IMR-90 (cell line): Measurements from ENCODE around the gene COL4A2. TPM values are rescaled to one million over a fixed set of nuclear protein-coding genes. Genes with fewer than 3 reads are reported as not detected.
A peak's percentile ranks its signal among the peaks of the same experiment; 100 is the strongest.

Source experiments
- ATAC-seq: fragments of 200-7000 bp; cut with Tn5 transposase; 2 replicates; pipeline ENCODE4 v1.9.1; 2020; ENCODE audit warnings: low read depth, mild to moderate bottlenecking, moderate library complexity
- BruUV-seq: library from RNA; stranded (reverse); fragments of 400-500 nt; replicated peaks from 2 replicates; lab custom pipeline; 2021; lab: Mats Ljungman, UMichigan
- CTCF ChIA-PET: fragments of 300-600 bp; formaldehyde crosslinking; extraction: SDS; loops from one replicate; lab custom pipeline; 2021; ENCODE audit warnings: antibody characterized with exemption; lab: Yijun Ruan, JAX
- POLR2A ChIA-PET: fragments of 300-600 bp; sonication (Branson Sonifier 250); formaldehyde crosslinking; loops from one replicate; lab custom pipeline; 2022; ENCODE audit warnings: antibody characterized with exemption; ENCODE audit not compliant: unreplicated experiment; lab: Charles Lee
- DNase-seq: peaks from one replicate; pipeline ENCODE4 v3.0.0; 2013
- H2AFZ ChIP-seq: replicated peaks from 2 replicates; pipeline ENCODE3; 2013; ENCODE audit warnings: low read length, mild to moderate bottlenecking; ENCODE audit not compliant: poor library complexity
- H2AK5ac ChIP-seq: 2 replicates; pipeline ENCODE4 v1.6.1; 2013; ENCODE audit warnings: low read depth, low read length, inconsistent platforms
- H2AK9ac ChIP-seq: replicated peaks from 2 replicates; pipeline ENCODE3; 2013; ENCODE audit warnings: mild to moderate bottlenecking, low read depth, low read length, moderate library complexity; ENCODE audit not compliant: poor library complexity
- H2BK120ac ChIP-seq: 2 replicates; pipeline ENCODE4 v1.6.1; 2013; ENCODE audit warnings: low read depth, low read length, inconsistent platforms
- H2BK15ac ChIP-seq: 3 replicates; pipeline ENCODE4 v1.6.1; 2013; ENCODE audit warnings: low read depth, low read length, inconsistent platforms
- H2BK20ac ChIP-seq: 2 replicates; pipeline ENCODE4 v1.6.1; 2013; ENCODE audit warnings: low read depth, mild to moderate bottlenecking, inconsistent platforms, low read length, moderate library complexity
- H2BK5ac ChIP-seq: 2 replicates; pipeline ENCODE4 v1.6.1; 2013; ENCODE audit warnings: mild to moderate bottlenecking, low read depth, low read length, inconsistent platforms; ENCODE audit not compliant: poor library complexity, severe bottlenecking
- H3K14ac ChIP-seq: replicated peaks from 2 replicates; pipeline ENCODE4 v1.6.1; 2013; ENCODE audit warnings: low read depth, low read length, inconsistent platforms
- H3K18ac ChIP-seq: 2 replicates; pipeline ENCODE4 v1.6.1; 2013; ENCODE audit warnings: low read depth, low read length, control low read depth
- H3K23ac ChIP-seq: 2 replicates; pipeline ENCODE4 v1.6.1; 2013; ENCODE audit warnings: low read depth, low read length, inconsistent platforms
- H3K27ac ChIP-seq: 2 replicates; pipeline ENCODE4 v1.5.1; 2013; ENCODE audit warnings: mild to moderate bottlenecking, control low read depth, low read length; ENCODE audit not compliant: insufficient read depth
- H3K27me3 ChIP-seq: 2 replicates; pipeline ENCODE4 v1.6.1; 2013; ENCODE audit warnings: low read length; ENCODE audit not compliant: control insufficient read depth, insufficient read depth
- H3K36me3 ChIP-seq: 2 replicates; pipeline ENCODE4 v1.6.1; 2013; ENCODE audit warnings: low read length, mixed read lengths; ENCODE audit not compliant: control insufficient read depth, insufficient read depth
- H3K4ac ChIP-seq: 2 replicates; pipeline ENCODE4 v1.6.1; 2013; ENCODE audit warnings: low read depth, low read length, inconsistent platforms
- H3K4me1 ChIP-seq: 2 replicates; pipeline ENCODE4 v1.6.1; 2013; ENCODE audit warnings: low read length, mixed read lengths; ENCODE audit not compliant: control insufficient read depth, insufficient read depth
- H3K4me2 ChIP-seq: 2 replicates; pipeline ENCODE4 v1.6.1; 2013; ENCODE audit warnings: low read depth, mild to moderate bottlenecking, control low read depth, low read length, moderate library complexity
- H3K4me3 ChIP-seq: 2 replicates; pipeline ENCODE4 v1.5.1; 2013; ENCODE audit warnings: low read depth, mild to moderate bottlenecking, control low read depth, low read length, moderate library complexity; ENCODE audit not compliant: insufficient read depth
- H3K56ac ChIP-seq: 2 replicates; pipeline ENCODE4 v1.6.1; 2013; ENCODE audit warnings: low read length, inconsistent platforms; ENCODE audit not compliant: insufficient read depth; ENCODE audit errors: extremely low read depth
- H3K79me1 ChIP-seq, 2 experiments: 2 replicates each; pipeline ENCODE4 v1.6.1; 2013; ENCODE audit warnings: low read length in 2 of 2, inconsistent platforms in 1 of 2, low read depth in 1 of 2
- H3K9ac ChIP-seq: 2 replicates; pipeline ENCODE4 v1.6.1; 2013; ENCODE audit warnings: low read depth, low read length, control low read depth
- H3K9me1 ChIP-seq: 2 replicates; pipeline ENCODE4 v1.6.1; 2013; ENCODE audit warnings: low read length, inconsistent platforms; ENCODE audit not compliant: insufficient read depth
- H3K9me3 ChIP-seq: 2 replicates; pipeline ENCODE4 v1.6.1; 2013; ENCODE audit warnings: low read length; ENCODE audit not compliant: control insufficient read depth, insufficient read depth
- H4K20me1 ChIP-seq: 2 replicates; pipeline ENCODE4 v1.6.1; 2013; ENCODE audit warnings: low read length, inconsistent platforms; ENCODE audit not compliant: insufficient read depth
- H4K5ac ChIP-seq: 2 replicates; pipeline ENCODE4 v1.6.1; 2013; ENCODE audit warnings: mild to moderate bottlenecking, low read depth, low read length, control low read depth
- H4K8ac ChIP-seq, 2 experiments: 2 replicates each; pipeline ENCODE4 v1.6.1; 2013; ENCODE audit warnings: low read depth in 2 of 2, low read length in 2 of 2, control low read depth in 1 of 2, inconsistent platforms in 1 of 2
- H4K91ac ChIP-seq: 2 replicates; pipeline ENCODE4 v1.6.1; 2013; ENCODE audit warnings: low read depth, low read length, inconsistent platforms; ENCODE audit not compliant: insufficient read depth
- BHLHE40 ChIP-seq: fragments of 150-350 bp; IDR thresholded peaks from 2 replicates; pipeline ENCODE4 v1.6.1; 2016; ENCODE audit warnings: mild to moderate bottlenecking, low read depth, low read length
- FOS ChIP-seq: fragments of 150-350 bp; IDR thresholded peaks from 2 replicates; pipeline ENCODE4 v1.6.1; 2016; ENCODE audit warnings: low read depth, low read length
- MXI1 ChIP-seq: IDR thresholded peaks from 2 replicates; pipeline ENCODE4 v1.6.1; 2012; ENCODE audit warnings: low read depth, mild to moderate bottlenecking, low read length, moderate library complexity, borderline replicate concordance
- POLR2A ChIP-seq: IDR thresholded peaks from 2 replicates; pipeline ENCODE4 v1.6.1; 2012; ENCODE audit warnings: mild to moderate bottlenecking, low read depth, low read length
- RFX5 ChIP-seq: IDR thresholded peaks from 2 replicates; pipeline ENCODE4 v1.8.0; 2012; ENCODE audit warnings: low read depth, mild to moderate bottlenecking, low read length, moderate library complexity
- WGBS, 2 experiments: methylation state at CpG; one replicate each; pipeline versions ENCODE4 v1.1.5 to v1.1.7; 2013; ENCODE audit warnings: missing lambda C conversion rate in 2 of 2; ENCODE audit not compliant: insufficient read length in 1 of 2; ENCODE audit errors: extremely low coverage in 2 of 2; 5-methylcytosine and 5-hydroxymethylcytosine counted together
- dilution Hi-C: fragments of 300-500 bp; cut with HindIII; formaldehyde crosslinking; loops from one replicate; pipeline ENCODE4 v1.14.3; 2018; ENCODE audit warnings: low sequenced_read_pairs; ENCODE audit not compliant: unreplicated experiment
- in situ Hi-C: fragments of 300-500 bp; cut with MboI; formaldehyde crosslinking; loops from 3 replicates; pipeline ENCODE4 v1.14.3; 2019; ENCODE audit warnings: low sequenced_read_pairs, inconsistent platforms, mixed read lengths
- intact Hi-C: fragments of 100-400 bp; cut with micrococcal nuclease; formaldehyde crosslinking; loops from 2 replicates; pipeline ENCODE4 v1.10.0; 2022
- polyA plus RNA-seq, 3 experiments: library from polyadenylated mRNA; depleted of rRNA; stranded (reverse); fragments of >200 nt; gene quantifications; 2 replicates each; pipeline ENCODE4 v1.2.3, GENCODE V29; 2012; ENCODE audit warnings: low replicate concordance in 1 of 3
- total RNA-seq: library from RNA; depleted of rRNA; stranded (reverse); fragments of >200 nt; gene quantifications from 2 replicates; pipeline ENCODE4 v1.2.3, GENCODE V29; 2012

COL4A2 gene
- total and polyA plus RNA-seq, 2 of the 4 experiments (the other 2 are of a cell fraction): 90.7 to 457 TPM

DNA sequence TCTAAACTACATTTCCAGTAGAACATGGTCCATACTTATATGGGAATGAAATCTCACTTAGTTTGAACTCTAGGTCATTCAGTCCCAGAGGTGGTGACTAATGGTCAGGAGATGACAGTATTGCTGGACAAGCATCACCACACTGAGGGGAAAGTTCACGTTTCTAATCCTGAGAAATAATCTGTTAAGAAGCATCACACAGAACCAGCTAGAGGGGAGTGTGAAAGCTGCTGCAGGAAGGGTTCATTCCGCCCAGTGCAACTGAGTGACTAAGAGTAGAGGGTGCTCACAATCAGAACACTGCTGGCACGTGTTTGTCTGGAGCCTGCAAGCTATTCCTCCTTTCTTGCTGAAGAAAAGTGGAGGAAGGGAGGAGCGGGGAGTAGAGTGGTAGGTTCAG is 2.8 kb upstream of the COL4A2 start:
- H4K20me1 ChIP-seq: peaks cover 85% of the 10 kb centered on the region
- peak overlapping the region; percentile 86 for H3K4me2 ChIP-seq
- H2BK15ac ChIP-seq: no peak overlapping the region
- ATAC-seq (no peak), DNase-seq (peak; percentile 70)
- H4K8ac ChIP-seq: no peak overlapping the region
- H3K36me3 ChIP-seq: peaks cover 24% of the 10 kb centered on the region
- peak overlapping the region; percentile 6 for H2BK20ac ChIP-seq
- H3K14ac ChIP-seq: peak overlapping the region; percentile 50
- peak overlapping the region; percentile 41 for H2BK120ac ChIP-seq
- no peak; the same call in 1 of the 2 replicates for TF ChIP-seq POLR2A
- TF ChIP-seq FOS: peak; percentile 18; the same call in 1 of the 2 replicates
- peak; percentile 90 for TF ChIP-seq MXI1
- TF ChIP-seq BHLHE40: peak; percentile 92
- TF ChIP-seq RFX5: no peak
- no peak overlapping the region for H2AK5ac ChIP-seq
- H2BK5ac ChIP-seq: peak overlapping the region; percentile 1
- H4K5ac ChIP-seq: no peak overlapping the region
- H3K79me1 ChIP-seq: peaks cover 8 to 61% of the 10 kb centered on the region in 2 experiments; a peak in 3 of 4 replicates
- H2AK9ac ChIP-seq: no peak overlapping the region
- CTCF ChIA-PET: interaction anchor here (1.0 to 1.7 kb wide), 2 partner anchors 57 to 108 kb away, joined by 3 to 4 read pairs; no protein-coding TSS in a partner anchor
- no peak overlapping the region for H3K27ac ChIP-seq
- H3K23ac ChIP-seq: peak overlapping the region; percentile 87
- dilution Hi-C loops (no loop called here), in situ Hi-C loops (no loop called here), intact Hi-C loops (loop anchor here (2.0 kb wide), 1 partner anchor 55 kb away; no protein-coding TSS in a partner anchor)
- no peaks in the 10 kb centered on the region for H3K9me3 ChIP-seq
- no peak overlapping the region for H2AFZ ChIP-seq
- H3K9ac ChIP-seq: peak overlapping the region; percentile 96
- POLR2A ChIA-PET: no interaction called here
- H3K9me1 ChIP-seq: peaks cover 31% of the 10 kb centered on the region
- peak overlapping the region; percentile 36; the same call in 1 of the 2 replicates for H3K18ac ChIP-seq
- WGBS, 2 experiments: no CpG with 5 or more reads among the region's 4 CpGs
- peaks cover 27% of the 10 kb centered on the region for H3K4me1 ChIP-seq
- H3K4me3 ChIP-seq: peak overlapping the region; percentile 84; the same call in 1 of the 2 replicates
- H4K91ac ChIP-seq: no peak overlapping the region
- BruUV-seq: no TSS peak
- peak overlapping the region; percentile 11; the same call in 1 of the 2 replicates for H3K56ac ChIP-seq
- no peaks in the 10 kb centered on the region for H3K27me3 ChIP-seq
- peak overlapping the region; percentile 5; the same call in 1 of the 2 replicates for H3K4ac ChIP-seq
